GM18907 (cell line): ENCODE measurements around the gene PRR32.
"Not testable (repeated sequence)": the region's sequence is repeated elsewhere in the genome, so short reads cannot be mapped to it uniquely, and the experiment has no call there.

ENCODE experiments used
- ATAC-seq: cut with Tn5 transposase; IDR thresholded peaks from one replicate; pipeline ENCODE4 v1.9.1; 2021; ENCODE audit warnings: mild to moderate bottlenecking, moderate library complexity; ENCODE audit not compliant: unreplicated experiment

Gene PRR32, protein sequence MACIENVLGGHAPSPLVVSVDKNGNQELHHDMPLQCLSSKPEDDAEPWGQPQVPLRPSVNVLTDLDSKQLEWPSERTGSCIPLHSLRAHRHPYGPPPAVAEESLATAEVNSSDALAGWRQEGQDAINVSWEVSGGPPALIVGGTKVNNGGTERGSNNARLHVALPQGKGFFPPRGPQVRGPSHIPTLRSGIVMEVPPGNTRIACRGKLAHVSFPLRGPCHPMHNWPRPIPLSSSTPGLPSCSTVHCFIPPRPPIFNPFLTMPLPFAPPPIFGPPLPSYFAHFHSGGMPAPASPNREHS

GRCh38 chrX:126819429-126819828 is at the start of gene PRR32:
TSS of gene PRR32 (plus strand) at chrX:126819729. CDS start at chrX:126819844, 115 bp downstream.
- no peak for ATAC-seq

DNA sequence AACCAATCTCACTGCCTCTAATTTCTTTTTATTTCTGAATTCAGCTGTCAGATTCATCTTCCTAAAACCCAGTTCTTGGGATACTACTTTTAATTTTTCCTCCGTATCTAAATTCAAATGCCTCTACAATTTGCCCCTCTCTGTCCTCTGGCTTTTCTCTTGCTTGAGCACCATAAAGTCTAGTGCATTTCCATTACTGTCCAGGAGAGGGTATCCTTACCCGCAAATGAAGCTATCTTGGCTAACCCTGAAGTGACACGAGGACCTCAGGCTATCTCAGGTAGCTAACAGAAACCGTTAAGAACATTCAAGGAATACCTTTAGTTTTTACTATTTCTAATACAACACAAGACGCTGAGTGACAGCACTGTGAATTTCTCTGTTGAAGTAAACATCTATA is 49.4 kb upstream of the PRR32 start:
- peak; percentile 79 for ATAC-seq

GRCh38 chrX:126785539-126785938 is 34.0 kb upstream of the PRR32 start:
- ATAC-seq = no peak

DNA sequence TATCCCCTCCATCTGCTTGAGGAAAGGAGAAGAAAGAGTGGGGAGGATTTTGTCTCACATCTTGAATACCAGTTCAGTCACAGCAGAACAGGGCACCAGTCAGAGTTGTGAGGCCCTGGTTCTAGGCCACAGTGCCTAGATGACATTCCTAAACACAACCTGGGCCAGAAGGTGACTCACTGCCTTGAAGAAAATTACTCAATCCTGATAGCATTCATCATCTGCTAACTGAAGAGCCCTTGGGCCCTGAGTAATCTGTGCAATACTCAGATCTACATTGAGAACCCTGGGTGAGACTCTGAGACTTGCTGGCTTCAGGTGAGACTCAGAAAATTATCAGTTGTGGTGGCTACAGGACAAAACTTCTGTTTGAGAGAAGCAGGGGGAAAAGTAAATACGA is 20.5 kb upstream of the PRR32 start:
- ATAC-seq = no peak

GRCh38 chrX:126806784-126807183 is 12.7 kb upstream of the PRR32 start:
- ATAC-seq = not testable (repeated sequence)

DNA sequence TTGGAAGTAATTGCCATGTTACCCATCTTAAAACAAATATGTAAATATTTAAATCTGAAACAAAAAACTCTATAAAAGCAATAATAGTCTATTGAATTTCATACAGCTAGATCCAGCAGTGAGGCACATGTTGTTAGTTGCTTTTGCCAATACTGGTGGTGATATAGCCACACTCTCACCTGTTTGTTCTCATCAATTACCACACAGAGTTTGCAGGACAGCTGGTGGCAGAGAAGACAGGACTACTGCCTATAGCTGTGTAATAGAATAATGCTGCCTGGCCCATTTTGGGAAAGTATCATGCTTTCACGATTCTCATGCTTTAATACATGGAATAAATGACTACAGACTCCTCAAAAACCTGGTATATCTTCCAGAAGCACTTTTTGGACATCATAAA is 3.7 kb upstream of the PRR32 start:
- no peak for ATAC-seq

DNA sequence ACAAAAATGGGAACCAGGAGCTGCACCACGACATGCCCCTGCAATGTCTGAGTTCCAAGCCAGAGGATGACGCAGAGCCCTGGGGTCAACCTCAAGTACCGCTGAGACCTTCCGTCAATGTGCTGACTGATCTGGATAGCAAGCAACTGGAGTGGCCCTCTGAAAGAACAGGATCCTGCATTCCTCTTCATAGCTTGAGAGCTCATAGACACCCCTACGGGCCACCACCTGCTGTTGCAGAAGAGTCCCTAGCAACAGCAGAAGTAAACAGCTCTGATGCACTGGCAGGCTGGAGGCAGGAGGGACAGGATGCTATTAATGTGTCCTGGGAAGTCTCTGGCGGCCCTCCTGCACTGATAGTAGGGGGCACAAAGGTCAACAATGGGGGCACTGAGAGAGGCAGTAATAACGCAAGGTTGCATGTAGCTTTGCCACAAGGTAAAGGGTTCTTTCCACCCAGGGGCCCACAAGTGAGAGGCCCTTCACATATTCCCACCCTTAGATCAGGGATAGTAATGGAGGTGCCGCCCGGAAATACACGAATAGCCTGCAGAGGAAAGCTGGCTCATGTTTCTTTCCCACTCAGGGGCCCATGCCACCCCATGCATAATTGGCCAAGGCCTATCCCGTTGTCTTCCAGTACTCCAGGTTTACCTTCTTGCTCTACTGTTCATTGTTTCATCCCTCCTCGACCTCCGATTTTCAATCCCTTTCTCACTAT is 1.3 kb downstream of the PRR32 start:
- ATAC-seq = no peak

DNA sequence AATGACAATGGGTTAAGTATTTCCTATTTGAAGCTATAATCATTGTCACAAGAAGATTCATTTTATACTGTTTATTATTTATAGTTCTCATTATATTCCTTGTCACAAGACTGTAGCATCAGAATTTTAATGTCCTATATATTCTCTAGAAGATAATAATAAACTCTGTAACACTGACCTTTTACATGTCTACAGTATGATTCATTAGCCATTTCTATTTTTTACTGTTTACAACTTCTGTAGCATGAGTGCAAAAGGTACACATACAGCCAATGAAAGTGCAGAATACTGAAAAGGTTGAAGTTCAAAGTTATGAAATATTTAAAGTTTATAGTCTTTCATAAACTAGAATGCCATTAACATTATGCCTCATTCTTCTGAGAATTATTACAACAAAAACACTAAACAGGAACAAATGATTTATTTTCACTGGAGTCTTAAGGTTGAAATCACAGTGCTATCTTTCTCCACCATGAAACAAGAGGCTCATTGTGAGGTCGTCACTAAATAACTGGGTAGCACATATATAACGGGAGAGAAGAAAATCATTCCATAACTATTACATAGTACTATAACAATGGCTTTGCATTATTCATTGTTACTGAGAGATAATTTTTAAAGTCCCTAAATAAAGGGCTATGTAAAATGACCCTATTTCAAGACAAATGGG is 4.9 kb downstream of the PRR32 start:
- no peak for ATAC-seq

- no peak for ATAC-seq
Measured at GRCh38 chrX:126825566-126826193, 6.2 kb downstream of the PRR32 start.

DNA sequence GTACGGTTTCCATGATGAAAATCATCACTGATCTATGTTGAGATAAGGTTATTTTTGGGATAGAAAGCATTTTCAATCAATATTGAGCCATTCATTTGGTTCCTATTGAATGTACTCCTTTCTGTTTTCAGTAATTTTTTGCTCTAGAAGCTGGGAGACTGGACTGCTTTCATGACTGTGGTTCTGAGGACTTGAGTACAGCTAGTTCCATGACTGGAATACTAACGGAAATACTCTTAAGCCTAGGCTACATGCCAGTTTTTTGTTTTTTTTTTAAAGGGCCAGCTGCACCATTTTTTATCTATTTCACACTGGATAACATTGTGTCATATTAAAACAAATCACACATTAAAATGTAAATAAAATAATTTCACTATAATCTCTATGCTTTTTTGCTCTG is 16.7 kb downstream of the PRR32 start:
- ATAC-seq = no peak

DNA sequence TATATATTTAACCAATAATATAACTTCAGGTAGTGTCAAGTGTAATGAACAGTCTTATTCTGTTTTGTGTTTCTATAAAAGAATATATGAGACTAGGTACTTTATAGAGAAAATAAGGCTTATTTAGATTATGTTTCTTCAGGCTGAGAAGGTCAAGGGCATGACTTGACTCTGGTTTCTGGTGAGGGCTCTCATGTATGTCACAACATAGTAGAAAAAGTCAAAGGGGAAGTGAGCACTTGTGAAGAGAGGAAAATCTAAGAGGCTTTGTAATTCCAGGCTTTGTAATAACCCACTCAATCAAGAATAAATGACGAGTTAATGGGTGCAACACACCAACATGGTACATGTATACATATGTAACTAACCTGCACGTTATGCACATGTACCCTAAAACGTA is 27.6 kb downstream of the PRR32 start:
- ATAC-seq = no peak

- ATAC-seq = no peak
Measured at GRCh38 chrX:126855839-126856524, 36.5 kb downstream of the PRR32 start.
